H54 (cell line): ENCODE data around the gene AREL1.

ENCODE experiments used
- DNase-seq: peaks from one replicate; pipeline ENCODE4 v3.0.0; 2011; ENCODE audit warnings: low spot score, mixed read lengths; ENCODE audit not compliant: insufficient read length
- FAIRE-seq: peaks from 3 replicates; lab custom pipeline; 2011; peaks lifted over from hg19 to GRCh38; lab: Jason Lieb, UNC
- POLR2A ChIP-seq: IDR thresholded peaks from 2 replicates; pipeline ENCODE4 v1.6.1; 2011; ENCODE audit warnings: low read depth, mild to moderate bottlenecking, low read length

Gene AREL1

DNA sequence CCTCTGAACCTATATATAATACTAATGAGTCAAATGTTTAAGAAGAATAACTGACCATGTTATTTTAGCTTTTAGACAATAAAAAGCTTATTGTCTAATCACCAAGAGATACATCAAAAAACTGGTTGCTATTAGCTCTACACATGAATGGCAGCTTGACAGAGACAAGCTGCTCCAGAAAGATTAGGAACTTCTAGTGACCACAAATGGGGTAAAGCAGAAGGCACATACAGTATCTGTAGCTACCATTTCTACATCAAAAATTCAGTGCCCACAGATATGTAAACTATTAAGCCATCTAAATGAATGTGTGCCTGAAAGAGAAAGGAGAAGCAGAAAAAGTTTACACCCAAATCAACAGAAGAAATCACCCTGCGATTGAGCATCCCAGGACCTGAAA, 2.4 kb downstream of the AREL1 start:
- no peak for DNase-seq
- FAIRE-seq, result no peak

DNA sequence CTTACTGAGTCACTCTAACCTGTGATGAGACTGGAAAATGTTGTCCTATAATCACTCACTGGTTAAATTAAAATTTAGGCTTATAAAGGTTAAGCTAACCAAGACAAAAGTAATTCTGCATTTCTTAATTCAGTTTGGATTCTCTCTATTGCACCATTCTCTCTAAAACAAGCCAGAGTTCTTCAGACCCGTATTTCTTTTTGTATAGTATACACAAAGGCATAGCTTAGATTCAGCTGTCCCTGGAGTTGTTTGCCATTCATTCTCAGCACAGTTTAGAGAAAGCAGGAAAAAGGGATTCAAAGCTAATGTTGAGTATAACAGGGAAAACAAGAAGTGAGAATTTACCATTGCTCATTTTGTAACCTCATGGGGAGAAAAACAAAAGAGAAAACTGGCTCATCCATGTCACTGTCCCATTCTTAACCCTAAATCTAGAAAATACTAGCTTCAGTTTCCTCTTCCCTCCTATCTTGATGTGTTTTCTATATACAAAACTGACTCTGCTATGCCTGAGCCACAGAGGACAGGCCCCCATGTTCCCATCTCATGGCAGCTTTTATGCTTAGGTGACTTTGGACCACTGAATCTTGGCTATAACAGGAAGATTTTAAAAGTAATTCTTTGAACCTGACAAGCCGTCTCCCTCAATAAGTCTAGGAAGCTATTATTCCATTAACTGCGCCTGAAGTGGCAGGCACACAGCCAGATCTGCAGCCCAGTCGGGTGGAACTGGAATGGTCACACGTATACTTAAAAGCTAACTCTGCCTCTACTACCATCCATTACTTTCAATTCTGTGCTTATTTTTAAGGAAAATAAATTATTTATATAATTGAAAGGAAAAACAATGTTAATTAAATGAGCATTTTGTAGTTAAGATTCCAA, 7.0 kb downstream of the AREL1 start:
- FAIRE-seq, result no peak
- TF ChIP-seq POLR2A, result no peak
- no peak for DNase-seq

More for the DNA sequence above, 2.4 kb downstream of the AREL1 start:
- TF ChIP-seq POLR2A, result no peak

DNA sequence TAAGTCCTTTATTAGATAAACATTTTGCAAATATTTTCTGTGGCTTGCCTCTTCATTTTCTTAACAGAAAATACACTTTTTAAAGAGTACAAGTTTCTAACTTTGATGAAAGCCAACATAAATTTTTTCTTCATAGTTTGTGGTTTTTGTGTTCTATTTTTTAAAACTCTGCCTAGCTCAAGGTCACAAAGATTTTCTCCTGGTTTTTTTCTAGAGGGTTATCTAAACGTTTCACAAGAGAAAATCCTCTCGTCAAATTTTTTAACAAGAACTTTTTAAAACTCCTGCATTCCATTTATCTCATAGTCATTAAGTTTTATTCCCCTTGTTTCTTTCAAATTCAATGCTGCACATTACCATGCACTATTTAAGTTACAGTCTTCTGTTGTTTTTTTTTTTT, 8.2 kb downstream of the AREL1 start:
- no peak for TF ChIP-seq POLR2A
- FAIRE-seq (no peak), DNase-seq (no peak)

DNA sequence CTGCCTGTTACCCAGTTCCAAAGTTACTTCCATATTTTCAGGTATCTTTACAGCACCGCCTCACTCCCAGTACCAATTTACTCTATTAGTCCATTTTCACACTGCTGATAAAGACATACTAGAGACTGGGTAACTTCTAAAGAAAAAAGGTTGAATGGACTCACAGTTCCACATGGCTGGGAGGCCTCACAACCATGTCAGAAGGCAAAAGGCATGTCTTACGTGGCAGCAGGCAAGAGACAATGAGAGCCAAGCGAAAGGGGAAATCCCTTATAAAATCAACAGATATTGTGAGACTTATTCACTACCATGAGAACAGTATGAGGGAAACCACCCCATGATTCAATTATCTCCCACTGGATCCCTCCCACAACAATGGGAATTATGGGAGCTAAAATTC, 9.8 kb downstream of the AREL1 start:
- no peak for TF ChIP-seq POLR2A
- no peak for DNase-seq
- FAIRE-seq, result no peak

DNA sequence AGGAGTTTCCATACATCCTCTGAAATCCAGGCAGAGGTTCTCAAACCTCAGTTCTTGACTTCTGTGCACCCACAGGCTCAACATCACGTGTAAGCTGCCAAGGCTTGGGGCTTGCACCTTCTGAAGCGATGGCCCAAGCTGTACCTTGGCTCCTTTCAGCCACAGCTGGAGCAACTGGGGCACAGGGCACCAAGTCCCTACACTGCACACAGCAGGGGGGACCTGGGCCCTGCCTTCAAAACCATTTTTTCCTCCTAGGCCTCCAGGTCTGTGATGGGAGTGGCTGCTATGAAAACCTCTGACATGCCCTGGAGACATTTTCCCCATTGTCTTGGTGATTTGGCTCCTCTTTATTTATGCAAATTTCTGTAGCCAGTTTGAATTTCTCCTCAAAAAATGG, 10.6 kb downstream of the AREL1 start:
- TF ChIP-seq POLR2A, result no peak
- FAIRE-seq, result no peak

DNA sequence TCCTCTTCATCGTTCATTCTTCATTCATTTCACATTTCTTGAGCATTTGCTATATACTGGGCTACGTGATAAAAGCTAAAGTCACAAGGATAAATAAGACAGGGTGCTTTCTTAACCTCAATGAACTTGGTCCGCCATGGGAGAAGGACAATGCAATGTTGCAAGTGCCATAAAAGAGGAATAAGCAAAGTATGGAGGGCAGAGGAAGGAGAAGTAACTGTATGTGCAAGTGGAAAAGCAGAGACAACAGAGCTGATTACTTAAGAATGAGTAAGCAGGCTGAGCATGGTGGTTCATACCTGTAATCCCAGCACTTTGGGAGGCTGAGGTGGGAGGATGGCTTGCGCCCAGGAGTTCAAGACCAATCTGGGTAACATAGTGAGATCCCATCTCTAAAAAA, 14.4 kb downstream of the AREL1 start:
- DNase-seq (no peak), FAIRE-seq (no peak)
- no peak for TF ChIP-seq POLR2A

More for the DNA sequence above, 10.6 kb downstream of the AREL1 start:
- no peak for DNase-seq

DNA sequence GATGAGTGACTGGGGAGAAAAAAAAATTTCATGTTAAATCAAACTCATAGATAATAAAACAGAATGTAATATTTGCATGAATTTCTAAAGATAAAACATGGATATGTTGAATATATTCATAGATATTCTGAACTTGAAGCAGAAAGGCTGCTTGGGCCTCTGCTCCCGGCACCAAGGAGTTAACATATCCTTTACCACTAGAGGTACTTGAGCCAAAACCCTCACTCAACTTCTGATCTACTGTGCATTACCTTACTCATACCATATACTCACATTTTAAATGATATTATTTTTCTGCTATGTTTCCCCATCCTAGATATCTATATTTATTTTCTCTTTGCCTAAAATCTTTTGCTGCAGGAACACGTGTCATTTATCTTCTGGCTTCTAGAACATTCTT, 14.9 kb downstream of the AREL1 start:
- no peak for TF ChIP-seq POLR2A
- no peak for FAIRE-seq
- DNase-seq, result no peak

DNA sequence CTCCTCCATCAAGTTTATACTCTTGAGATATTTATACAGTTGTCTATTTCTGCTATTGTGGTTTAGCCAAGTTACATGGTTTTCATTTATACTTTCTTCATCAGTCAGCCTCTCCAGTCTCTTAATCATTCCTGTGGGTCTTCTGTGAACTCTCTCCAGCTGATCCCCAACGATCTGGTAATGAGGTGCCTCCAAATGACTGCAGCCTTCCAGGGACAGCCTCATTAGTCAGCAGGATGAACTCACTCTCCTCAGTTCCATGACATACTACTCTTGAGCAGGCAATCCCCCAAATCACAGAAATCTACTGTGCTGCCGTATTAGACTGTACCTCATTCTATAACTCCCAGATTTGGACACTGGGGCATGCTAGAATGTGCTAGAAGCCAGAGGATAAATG, 15.3 kb downstream of the AREL1 start:
- no peak for TF ChIP-seq POLR2A
- FAIRE-seq (peak; percentile 33), DNase-seq (peak; percentile 9)

DNA sequence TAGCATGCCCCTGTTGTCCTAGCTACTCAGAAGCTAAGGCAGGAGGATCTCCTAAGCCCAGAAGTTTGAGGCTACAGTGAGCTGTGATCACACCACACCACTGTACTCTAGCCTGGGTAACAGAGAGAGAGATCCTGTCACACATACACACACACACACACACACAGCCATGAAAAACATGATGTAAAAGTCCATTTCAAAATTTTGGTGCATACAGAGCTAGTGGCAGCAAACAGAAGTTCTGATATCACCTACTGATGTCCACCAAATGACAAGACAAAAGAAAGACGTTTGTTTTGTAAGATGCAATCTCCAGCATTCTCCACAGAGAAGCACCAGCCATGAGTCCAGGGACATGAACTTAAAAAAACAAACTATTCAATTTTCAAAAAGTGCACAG, 15.9 kb downstream of the AREL1 start:
- no peak for TF ChIP-seq POLR2A
- no peak for DNase-seq
- FAIRE-seq, result no peak

DNA sequence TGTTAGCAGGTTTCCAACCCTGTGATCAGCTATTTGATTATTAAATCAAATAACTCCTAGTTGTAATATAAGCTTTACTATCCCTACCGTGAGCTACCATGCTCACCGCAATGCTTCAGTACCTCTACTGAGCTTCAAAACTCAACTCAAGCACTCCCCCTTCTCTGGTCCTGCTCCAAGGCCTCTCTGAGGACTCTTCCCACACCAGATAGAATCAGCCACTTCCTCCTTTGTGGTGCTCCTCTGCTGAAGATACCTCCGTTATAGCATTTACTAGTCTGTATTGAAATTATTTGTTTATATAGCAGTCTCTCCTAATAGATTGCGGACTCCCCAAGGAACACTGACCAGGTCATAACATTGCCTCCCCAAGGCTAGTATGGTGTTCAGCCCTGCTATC, 17.5 kb downstream of the AREL1 start:
- DNase-seq (no peak), FAIRE-seq (no peak)
- TF ChIP-seq POLR2A, result no peak

DNA sequence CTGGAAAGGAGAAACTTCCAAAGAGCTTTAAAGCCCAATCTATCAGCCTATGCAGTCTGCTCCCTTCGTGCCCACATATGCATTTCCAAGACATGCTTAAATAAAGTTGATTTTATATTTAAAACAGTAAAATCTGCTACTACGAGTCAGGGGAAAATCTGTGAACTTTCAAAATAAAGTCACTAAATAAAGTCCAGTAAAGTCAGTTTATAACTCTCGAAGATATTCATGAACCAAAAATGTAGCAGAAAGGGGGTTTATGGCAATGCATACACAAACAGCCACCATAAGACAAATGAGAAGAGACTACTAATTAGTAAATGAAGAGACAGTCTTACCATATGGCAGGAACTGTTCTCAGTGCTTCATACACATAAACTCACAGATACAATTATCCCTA, 19.7 kb downstream of the AREL1 start:
- TF ChIP-seq POLR2A, result no peak
- no peak for FAIRE-seq
- no peak for DNase-seq

DNA sequence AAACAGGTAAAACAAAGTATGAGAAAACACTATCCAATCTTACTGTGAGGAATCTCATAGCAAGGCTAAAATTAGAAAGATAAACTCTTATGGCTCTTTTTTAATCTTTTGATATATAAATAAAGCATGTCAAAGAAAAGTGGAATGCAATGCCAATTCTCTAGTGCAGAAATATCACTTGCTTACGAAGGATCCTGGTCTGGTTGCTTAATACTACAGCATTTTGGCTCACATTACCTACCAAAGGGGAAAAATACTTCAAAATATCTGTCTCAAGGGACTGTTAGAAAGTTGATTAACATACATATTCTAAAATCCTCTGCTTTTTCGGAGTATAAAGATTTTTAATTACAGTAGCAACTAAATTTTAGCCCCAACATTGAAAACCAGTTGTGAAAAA, 21.4 kb downstream of the AREL1 start:
- DNase-seq, result no peak
- no peak for FAIRE-seq
- no peak for TF ChIP-seq POLR2A

DNA sequence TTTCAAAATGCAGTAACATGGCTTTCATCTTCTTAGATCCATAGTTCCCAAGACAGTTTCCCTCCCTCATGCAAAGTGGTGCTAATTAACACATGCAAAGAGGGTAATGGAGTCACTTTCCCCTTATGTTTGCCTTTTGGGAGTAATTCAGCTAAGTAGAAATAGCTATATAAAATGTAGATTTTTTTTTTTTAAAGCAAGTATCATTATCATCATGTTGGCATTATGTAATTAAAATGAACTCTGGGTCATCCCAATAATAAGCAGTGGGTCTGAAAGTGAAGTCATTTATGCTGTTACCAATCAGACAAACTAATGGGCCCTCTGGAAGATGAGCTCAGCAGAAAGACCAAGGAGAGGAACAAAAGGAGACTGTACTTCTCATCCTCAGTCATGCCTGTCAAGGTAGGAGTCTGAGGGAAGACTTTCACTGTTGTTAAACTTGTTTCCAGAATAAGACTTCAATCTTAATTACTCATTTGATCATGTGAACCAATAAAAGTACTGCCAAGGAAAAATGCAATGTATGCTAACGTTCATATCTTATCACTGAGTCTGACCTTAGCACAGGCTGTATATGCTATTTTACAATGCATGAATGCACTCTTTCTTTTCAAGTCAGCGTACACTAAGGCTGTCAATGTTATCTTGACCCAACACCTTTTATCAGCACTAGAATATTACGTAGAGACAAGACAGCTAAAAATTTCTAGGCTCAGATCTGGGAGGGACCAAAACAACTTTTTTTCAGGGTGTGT, 26.8 kb downstream of the AREL1 start:
- FAIRE-seq, result no peak
- no peak for DNase-seq
- no peak for TF ChIP-seq POLR2A

DNA sequence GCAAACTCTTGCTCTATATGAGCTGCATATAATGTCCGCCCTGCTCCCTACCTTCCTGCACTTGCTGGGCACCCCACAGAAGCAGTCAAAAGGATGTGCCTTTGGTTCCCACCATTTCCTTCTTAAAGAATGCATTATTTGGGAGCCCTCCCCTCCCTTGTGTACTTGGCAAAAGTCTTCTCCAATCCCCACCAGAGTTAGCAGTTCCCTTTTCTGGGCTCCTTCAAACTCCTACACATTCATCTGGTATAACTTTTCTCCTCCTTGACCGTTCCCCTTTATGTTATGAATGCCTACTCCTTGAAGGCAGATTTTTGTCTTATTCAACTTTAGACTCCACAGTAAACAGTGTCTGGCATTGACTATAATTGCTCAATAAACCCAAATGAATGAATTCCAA, 27.8 kb downstream of the AREL1 start:
- FAIRE-seq (no peak), DNase-seq (no peak)

More for the DNA sequence above, 27.8 kb downstream of the AREL1 start:
- no peak for TF ChIP-seq POLR2A
